Liver (tissue), 9 donors: ENCODE results near the gene CDH4. TPM values are rescaled to one million over a fixed set of nuclear protein-coding genes. Genes with fewer than 3 reads are reported as not detected.

Experiments
- DNase-seq: peaks from one replicate; pipeline ENCODE4 v3.0.0-alpha.2; 2017; ENCODE audit warnings: low spot score
- H3K27ac ChIP-seq, 2 donors: one replicate each; pipeline ENCODE4 v1.7.0; 2013; ENCODE audit warnings: inconsistent platforms in 2 of 2, low read length in 2 of 2, control low read depth in 1 of 2, low read depth in 1 of 2, mild to moderate bottlenecking in 1 of 2
- H3K27me3 ChIP-seq, 4 donors: one replicate each; pipeline versions ENCODE4 v1.6.1 to v1.7.0; 2013; ENCODE audit warnings: low read length in 3 of 4, inconsistent platforms in 1 of 4, mild to moderate bottlenecking in 1 of 4, moderate library complexity in 1 of 4; ENCODE audit not compliant: control insufficient read depth in 4 of 4, insufficient read depth in 4 of 4
- H3K36me3 ChIP-seq, 4 donors: one replicate each; pipeline versions ENCODE4 v1.6.1 to v1.7.0; 2013; ENCODE audit warnings: low read length in 3 of 4, mild to moderate bottlenecking in 3 of 4, low read depth in 1 of 4, moderate library complexity in 1 of 4; ENCODE audit not compliant: control insufficient read depth in 4 of 4, insufficient read depth in 3 of 4
- H3K4me1 ChIP-seq, 4 donors: one replicate each; pipeline versions ENCODE4 v1.6.1 to v1.7.0; 2013; ENCODE audit warnings: low read length in 3 of 4, mild to moderate bottlenecking in 3 of 4, moderate library complexity in 1 of 4; ENCODE audit not compliant: control insufficient read depth in 4 of 4, insufficient read depth in 4 of 4
- H3K4me3 ChIP-seq, 3 donors: one replicate each; pipeline versions ENCODE4 v1.6.1 to v1.7.0; 2013; ENCODE audit warnings: low read length in 3 of 3, control low read depth in 1 of 3, low read depth in 1 of 3, mild to moderate bottlenecking in 1 of 3
- H3K9ac ChIP-seq, 2 donors: one replicate each; pipeline ENCODE4 v1.7.0; 2013; ENCODE audit warnings: low read length in 2 of 2, mild to moderate bottlenecking in 2 of 2, moderate library complexity in 2 of 2, control low read depth in 1 of 2, low read depth in 1 of 2
- H3K9me3 ChIP-seq, 4 donors: one replicate each; pipeline versions ENCODE4 v1.6.1 to v1.7.0; 2013; ENCODE audit warnings: low read length in 3 of 4; ENCODE audit not compliant: control insufficient read depth in 4 of 4
- ATF3 ChIP-seq: IDR thresholded peaks from 2 replicates; pipeline ENCODE4 v1.6.1; 2016; ENCODE audit warnings: antibody characterized with exemption
- EGR1 ChIP-seq, 2 donors: IDR thresholded peaks; 2 replicates each; pipeline ENCODE4 v1.6.1; 2016 to 2018; ENCODE audit warnings: antibody characterized with exemption in 2 of 2, low read depth in 2 of 2
- FOXA1 ChIP-seq: IDR thresholded peaks from 2 replicates; pipeline ENCODE4 v1.6.1; 2016; ENCODE audit warnings: antibody characterized with exemption
- FOXA2 ChIP-seq: IDR thresholded peaks from 2 replicates; pipeline ENCODE4 v1.6.1; 2016; ENCODE audit warnings: antibody characterized with exemption
- GABPA ChIP-seq, 2 donors: IDR thresholded peaks in 1 of 2; conservative IDR thresholded peaks in 1 of 2; 2 replicates each; pipeline ENCODE4 v1.6.1; 2016; ENCODE audit warnings: antibody characterized with exemption in 2 of 2, mild to moderate bottlenecking in 1 of 2, moderate library complexity in 1 of 2
- HNF4A ChIP-seq, 2 donors: conservative IDR thresholded peaks; 2 replicates each; pipeline ENCODE4 v1.6.1; 2016; ENCODE audit warnings: antibody characterized with exemption in 2 of 2, mild to moderate bottlenecking in 2 of 2
- HNF4G ChIP-seq: IDR thresholded peaks from 2 replicates; pipeline ENCODE4 v1.6.1; 2016; ENCODE audit warnings: antibody characterized with exemption
- JUND ChIP-seq, 2 donors: IDR thresholded peaks; 2 replicates each; pipeline ENCODE4 v1.6.1; 2016; ENCODE audit warnings: antibody characterized with exemption in 2 of 2
- MAX ChIP-seq: IDR thresholded peaks from 2 replicates; pipeline ENCODE4 v1.6.1; 2016; ENCODE audit warnings: antibody characterized with exemption
- NR2F2 ChIP-seq: IDR thresholded peaks from 2 replicates; pipeline ENCODE4 v1.6.1; 2016; ENCODE audit warnings: antibody characterized with exemption
- RAD21 ChIP-seq, 2 donors: IDR thresholded peaks; 2 replicates each; pipeline ENCODE4 v1.6.1; 2016; ENCODE audit warnings: antibody characterized with exemption in 2 of 2, mild to moderate bottlenecking in 2 of 2
- REST ChIP-seq: IDR thresholded peaks from 2 replicates; pipeline ENCODE4 v1.6.1; 2016; ENCODE audit warnings: antibody characterized with exemption, mild to moderate bottlenecking
- RXRA ChIP-seq, 2 donors: IDR thresholded peaks; 2 replicates each; pipeline ENCODE4 v1.6.1; 2017 to 2018; ENCODE audit warnings: antibody characterized with exemption in 2 of 2, mild to moderate bottlenecking in 1 of 2
- SP1 ChIP-seq: IDR thresholded peaks from 2 replicates; pipeline ENCODE4 v1.6.1; 2018; ENCODE audit warnings: antibody characterized with exemption, mild to moderate bottlenecking
- YY1 ChIP-seq: IDR thresholded peaks from 2 replicates; pipeline ENCODE4 v1.6.1; 2016; ENCODE audit warnings: antibody characterized with exemption, mild to moderate bottlenecking
- WGBS: extraction: QIAGEN DNeasy Blood & Tissue Kit; methylation state at CpG from one replicate; pipeline ENCODE4 v1.1.7; 2013; 5-methylcytosine and 5-hydroxymethylcytosine counted together
- polyA plus RNA-seq, 2 donors: library from polyadenylated mRNA; stranded (reverse) in 1 of 2; unstranded in 1 of 2; fragments of 200-250 nt in 1 of 2; fragments of >200 nt in 1 of 2; fragmentation: Nextera tagmentation in 1 of 2; extraction: Ambion mirVana in 1 of 2; gene quantifications; one replicate each; pipeline versions ENCODE4 v1.2.1 to v1.2.3, GENCODE V29; 2013 to 2015
- total RNA-seq, 2 donors: library from RNA; depleted of rRNA; stranded (reverse); fragments of >200 nt; gene quantifications; one replicate each; pipeline ENCODE4 v1.2.3, GENCODE V29; 2014
- TF ChIP-seq, protein P1 (sequence below): fragments of 150-350 bp; IDR thresholded peaks from 2 replicates; pipeline ENCODE4 v1.5.1; 2017; ENCODE audit warnings: improper control_type of control experiment, low read depth, low read length; ENCODE audit not compliant: missing input control
- donor health status: healthy.
- donor health status: healthy.
- donor health status: healthy.
- donor health status: healthy.
- donor health status: healthy.

The CDH4 gene
- total and polyA plus RNA-seq, 4 donors = 0.03 to 0.25 (median 0.19) TPM; not detected in 1

DNA sequence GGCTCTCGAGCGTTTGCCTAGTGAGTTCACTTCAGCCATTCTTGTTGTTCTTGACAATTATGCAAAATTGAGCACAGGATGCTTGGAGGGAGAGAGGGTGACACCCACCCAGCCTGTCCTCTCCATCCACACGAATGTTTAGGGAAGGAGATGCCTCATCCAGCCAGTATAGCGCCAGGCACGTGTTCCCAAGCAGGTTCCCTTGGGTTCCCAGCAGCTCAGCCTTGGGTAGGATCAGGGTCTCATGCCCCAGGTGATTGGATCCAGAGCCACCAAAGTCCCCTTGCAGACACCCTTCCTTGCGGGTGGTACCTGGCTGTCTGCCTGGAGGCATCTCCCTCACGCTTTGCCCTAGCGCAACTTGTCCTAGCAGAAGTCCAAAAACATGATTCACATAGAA, 394.9 kb downstream of the CDH4 start:
- H3K36me3 ChIP-seq = no peaks in the 10 kb centered on the region
- WGBS = 70% methylated on average over 8 of the region's 8 CpGs
- H3K27ac ChIP-seq = no peak overlapping the region
- H3K4me1 ChIP-seq = no peaks in the 10 kb centered on the region
- peaks cover 0 to 8% (median 3%) of the 10 kb centered on the region in 4 donors for H3K27me3 ChIP-seq
- TF ChIP-seq, protein P1, sequence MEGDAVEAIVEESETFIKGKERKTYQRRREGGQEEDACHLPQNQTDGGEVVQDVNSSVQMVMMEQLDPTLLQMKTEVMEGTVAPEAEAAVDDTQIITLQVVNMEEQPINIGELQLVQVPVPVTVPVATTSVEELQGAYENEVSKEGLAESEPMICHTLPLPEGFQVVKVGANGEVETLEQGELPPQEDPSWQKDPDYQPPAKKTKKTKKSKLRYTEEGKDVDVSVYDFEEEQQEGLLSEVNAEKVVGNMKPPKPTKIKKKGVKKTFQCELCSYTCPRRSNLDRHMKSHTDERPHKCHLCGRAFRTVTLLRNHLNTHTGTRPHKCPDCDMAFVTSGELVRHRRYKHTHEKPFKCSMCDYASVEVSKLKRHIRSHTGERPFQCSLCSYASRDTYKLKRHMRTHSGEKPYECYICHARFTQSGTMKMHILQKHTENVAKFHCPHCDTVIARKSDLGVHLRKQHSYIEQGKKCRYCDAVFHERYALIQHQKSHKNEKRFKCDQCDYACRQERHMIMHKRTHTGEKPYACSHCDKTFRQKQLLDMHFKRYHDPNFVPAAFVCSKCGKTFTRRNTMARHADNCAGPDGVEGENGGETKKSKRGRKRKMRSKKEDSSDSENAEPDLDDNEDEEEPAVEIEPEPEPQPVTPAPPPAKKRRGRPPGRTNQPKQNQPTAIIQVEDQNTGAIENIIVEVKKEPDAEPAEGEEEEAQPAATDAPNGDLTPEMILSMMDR = no peak
- TF ChIP-seq RAD21 (IDR thresholded peaks at IDR 0.05) (no peak), GABPA (IDR thresholded peaks at IDR 0.05 in 1 of 2, conservative IDR thresholded peaks at IDR 0.05 in 1 of 2) (no peak), HNF4A (conservative IDR thresholded peaks at IDR 0.05) (no peak), JUND (IDR thresholded peaks at IDR 0.05) (no peak), SP1 (no peak), RXRA (IDR thresholded peaks at IDR 0.05) (no peak)
- H3K9me3 ChIP-seq = peaks cover 0 to 5% (median 0%) of the 10 kb centered on the region in 4 donors
- no peak overlapping the region for H3K4me3 ChIP-seq
- H3K9ac ChIP-seq = no peak overlapping the region
- no peak for DNase-seq

GRCh38 chr20:61647702-61648101, 395.6 kb downstream of the CDH4 start:
- Histone ChIP-seq H3K4me1 (no peaks in the 10 kb centered on the region), H3K27me3 (peaks cover 0 to 5% (median 1%) of the 10 kb centered on the region in 4 donors), H3K36me3 (no peaks in the 10 kb centered on the region), H3K4me3 (no peak overlapping the region), H3K9ac (no peak overlapping the region), H3K27ac (no peak overlapping the region), H3K9me3 (peaks cover 0 to 5% (median 0%) of the 10 kb centered on the region in 4 donors)
- TF ChIP-seq HNF4A (conservative IDR thresholded peaks at IDR 0.05) = no peak
- TF ChIP-seq NR2F2 = no peak
- TF ChIP-seq FOXA2 = no peak
- TF ChIP-seq RXRA (IDR thresholded peaks at IDR 0.05) = no peak
- TF ChIP-seq EGR1 (IDR thresholded peaks at IDR 0.05; ENCODE audit: low read depth in 2 of 2) = no peak
- no peak for TF ChIP-seq FOXA1
- TF ChIP-seq MAX = no peak
- no peak for TF ChIP-seq RAD21 (IDR thresholded peaks at IDR 0.05)
- no peak for TF ChIP-seq HNF4G
- no peak for TF ChIP-seq SP1
- TF ChIP-seq JUND (IDR thresholded peaks at IDR 0.05) = no peak
- TF ChIP-seq YY1 = no peak
- TF ChIP-seq GABPA (IDR thresholded peaks at IDR 0.05 in 1 of 2, conservative IDR thresholded peaks at IDR 0.05 in 1 of 2) = no peak
- no peak for DNase-seq
- WGBS = 48% methylated on average over 8 of the region's 8 CpGs

GRCh38 chr20:61649105-61649859, 397.2 kb downstream of the CDH4 start:
- H3K27me3 ChIP-seq = peaks cover 0 to 5% (median 0%) of the 10 kb centered on the region in 4 donors
- no peaks in the 10 kb centered on the region for H3K4me1 ChIP-seq
- WGBS = 72% methylated on average over 25 of the region's 25 CpGs
- H3K36me3 ChIP-seq = no peaks in the 10 kb centered on the region
- TF ChIP-seq MAX = no peak
- TF ChIP-seq, protein P1 = no peak
- TF ChIP-seq SP1 = no peak
- no peak for TF ChIP-seq RAD21 (IDR thresholded peaks at IDR 0.05)
- TF ChIP-seq HNF4A (conservative IDR thresholded peaks at IDR 0.05) = no peak
- TF ChIP-seq ATF3 = no peak
- no peak for TF ChIP-seq GABPA (IDR thresholded peaks at IDR 0.05 in 1 of 2, conservative IDR thresholded peaks at IDR 0.05 in 1 of 2)
- TF ChIP-seq REST = no peak
- no peak for TF ChIP-seq NR2F2
- no peak overlapping the region for H3K27ac ChIP-seq
- no peak overlapping the region for H3K9ac ChIP-seq
- no peaks in the 10 kb centered on the region for H3K9me3 ChIP-seq
- DNase-seq = no peak
- H3K4me3 ChIP-seq = no peak overlapping the region
